ENCODE measurements around the gene COIL.

GRCh38 chr17:56910509-56911235 lies 50.2 kb downstream of the COIL start:
- TF ChIP-seq CTCF (IDR thresholded peaks at IDR 0.05; ENCODE audit: low read depth, low read length) (no peak), POLR2A (IDR thresholded peaks at IDR 0.05; ENCODE audit: extremely low read depth, insufficient read length) (no peak)

Data from NB4 (cell line).